NCI-H82 (cell line): ENCODE data around the gene PTPN22.
A peak's percentile ranks its signal among the peaks of the same experiment; 100 is the strongest.

Experiments
- DNase-seq: peaks from one replicate; lab custom pipeline; 2025; lab: John Stamatoyannopoulos, UW

The PTPN22 gene

GRCh38 chr1:113871597-113872113 is at the start of gene PTPN22:
PTPN22 (minus strand) TSS chr1:113871712.
- no peak for DNase-seq

DNA sequence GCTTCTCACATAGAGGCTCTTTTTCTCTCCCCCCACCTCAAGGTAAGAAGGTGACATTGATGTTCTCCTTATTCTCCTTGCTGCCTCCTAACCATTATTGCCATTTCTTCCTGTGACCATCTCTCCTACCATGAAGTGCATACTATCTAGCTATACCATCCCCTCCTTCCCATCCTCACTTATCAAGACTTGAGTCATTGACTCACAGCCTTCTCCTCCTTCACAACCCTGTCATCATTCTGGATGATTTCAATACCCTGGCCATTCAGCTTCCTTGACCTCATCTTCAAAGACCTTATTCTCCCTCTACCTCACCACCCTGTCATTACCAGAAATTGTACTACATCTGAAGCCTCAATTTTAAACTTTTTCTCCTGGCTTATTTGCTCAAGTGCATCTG is 46.7 kb upstream of the PTPN22 start:
- DNase-seq: no peak

- DNase-seq: no peak
Measured at GRCh38 chr1:113917400-113918082, 46.0 kb upstream of the PTPN22 start.

- no peak for DNase-seq
Measured at GRCh38 chr1:113916974-113917373, 45.5 kb upstream of the PTPN22 start.

- peak; percentile 12 for DNase-seq
Measured at GRCh38 chr1:113913887-113914664, 42.6 kb upstream of the PTPN22 start.

DNA sequence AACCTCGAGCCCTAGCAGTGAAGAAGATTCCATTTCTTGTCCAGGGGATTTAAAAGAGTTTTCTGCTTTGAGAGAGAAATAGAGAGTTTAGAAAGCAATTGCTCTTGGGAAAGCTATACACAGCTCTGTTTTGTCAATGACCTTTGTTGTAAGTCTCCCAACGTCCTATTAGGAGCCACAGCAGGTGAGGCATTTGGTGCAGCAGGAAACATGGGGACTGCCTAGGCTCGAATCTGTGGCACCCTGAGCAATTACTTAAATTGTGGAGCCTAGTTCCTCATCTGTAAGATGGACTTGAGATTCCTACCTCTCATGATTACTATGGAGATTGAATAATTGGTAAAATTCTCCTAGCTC is 41.8 kb upstream of the PTPN22 start:
- DNase-seq: peak; percentile 64

DNA sequence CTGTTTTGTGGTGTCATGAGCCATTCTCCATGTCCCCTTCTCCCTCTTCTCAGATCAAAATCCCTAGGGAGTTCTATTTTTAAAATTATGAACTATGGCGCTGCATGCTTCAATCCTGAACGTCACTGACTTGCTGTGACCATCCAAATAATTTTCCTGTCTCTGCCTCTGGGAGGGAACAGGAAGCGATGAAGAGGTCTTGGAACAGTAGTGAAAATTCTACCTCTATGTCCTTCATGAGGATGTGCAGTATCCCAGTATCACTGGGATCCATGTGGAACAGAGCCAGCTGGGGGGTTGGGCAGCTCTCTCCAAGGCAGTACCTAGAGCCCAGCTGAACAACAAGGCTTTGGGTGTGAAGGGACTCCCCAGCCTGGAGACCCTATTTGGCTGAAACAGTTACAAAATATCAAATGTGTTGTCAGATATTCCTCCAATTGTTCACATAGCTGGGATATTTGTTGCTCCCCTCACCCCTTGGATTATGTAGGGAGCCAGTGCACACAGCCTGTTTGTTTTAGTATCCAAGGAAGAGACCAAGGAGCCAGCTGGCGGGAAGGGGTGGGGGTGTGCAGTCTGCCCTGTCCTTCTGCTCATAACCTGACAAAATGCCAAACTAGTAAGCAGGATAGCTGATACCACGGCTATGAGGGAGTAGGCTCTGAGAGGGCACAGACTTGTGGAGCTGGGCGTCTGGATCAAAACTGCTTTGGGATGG is 41.2 kb upstream of the PTPN22 start:
- DNase-seq: peak; percentile 95

DNA sequence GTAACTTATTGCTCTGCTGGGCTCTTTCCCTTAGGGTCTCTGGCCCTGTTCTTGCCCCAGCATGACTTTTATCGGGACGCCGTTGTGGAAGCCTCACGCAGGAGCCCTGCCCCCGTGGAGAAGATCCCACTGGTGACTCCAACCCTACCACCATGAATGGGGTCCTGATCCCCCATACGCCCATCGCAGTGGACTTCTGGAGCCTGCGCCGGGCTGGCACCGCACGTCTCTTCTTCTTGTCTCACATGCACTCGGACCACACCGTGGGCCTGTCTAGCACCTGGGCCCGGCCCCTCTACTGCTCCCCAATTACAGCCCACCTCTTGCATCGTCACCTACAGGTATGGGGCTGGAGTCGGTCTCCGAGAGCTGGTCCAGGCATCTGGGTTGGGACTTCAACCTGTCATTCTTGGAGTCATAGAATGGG is 33.9 kb upstream of the PTPN22 start:
- peak; percentile 64 for DNase-seq

GRCh38 chr1:113904674-113905434 is 33.3 kb upstream of the PTPN22 start, which contains the start of the genes AP4B1 and DCLRE1B:
AP4B1 (minus strand) TSS chr1:113904799; CDS start chr1:113904717, 82 bp downstream.
DCLRE1B (plus strand) TSS chr1:113905326; CDS start chr1:113905587, 261 bp downstream.
- peak; percentile 100 for DNase-seq

GRCh38 chr1:113904293-113904673 is 32.8 kb upstream of the PTPN22 start:
- DNase-seq: peak; percentile 91

- peak; percentile 53 for DNase-seq
Measured at GRCh38 chr1:113903501-113904292, 32.2 kb upstream of the PTPN22 start.

GRCh38 chr1:113901191-113901590 is 29.7 kb upstream of the PTPN22 start:
- DNase-seq: no peak

- DNase-seq: no peak
Measured at GRCh38 chr1:113899111-113899510, 27.6 kb upstream of the PTPN22 start.

DNA sequence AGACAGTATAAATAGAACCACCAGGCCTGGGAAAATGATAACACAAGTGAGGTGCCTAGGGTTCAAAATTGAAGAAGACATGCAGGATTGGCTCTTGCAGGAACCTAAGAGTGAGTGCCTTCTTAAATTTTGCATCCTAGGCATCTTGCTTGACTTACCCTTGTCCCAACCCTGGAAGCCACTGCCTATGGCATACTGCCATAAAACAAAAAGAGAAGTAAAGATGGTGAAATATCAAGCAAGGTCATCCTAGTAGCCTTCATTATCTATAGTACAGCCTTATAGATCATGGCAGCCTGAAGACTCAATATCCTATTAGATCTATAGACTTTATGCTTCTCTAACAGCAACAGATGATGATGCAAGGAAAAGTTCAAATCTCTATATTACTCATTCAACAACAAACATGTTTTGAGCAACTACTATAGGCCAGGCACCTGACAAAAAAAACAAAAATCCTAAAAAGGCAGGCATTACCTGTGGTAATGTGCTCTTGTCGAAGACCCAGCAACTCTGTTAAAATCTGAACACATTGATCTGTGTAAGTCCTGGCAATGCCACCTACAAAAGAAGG is 26.8 kb upstream of the PTPN22 start:
- no peak for DNase-seq

DNA sequence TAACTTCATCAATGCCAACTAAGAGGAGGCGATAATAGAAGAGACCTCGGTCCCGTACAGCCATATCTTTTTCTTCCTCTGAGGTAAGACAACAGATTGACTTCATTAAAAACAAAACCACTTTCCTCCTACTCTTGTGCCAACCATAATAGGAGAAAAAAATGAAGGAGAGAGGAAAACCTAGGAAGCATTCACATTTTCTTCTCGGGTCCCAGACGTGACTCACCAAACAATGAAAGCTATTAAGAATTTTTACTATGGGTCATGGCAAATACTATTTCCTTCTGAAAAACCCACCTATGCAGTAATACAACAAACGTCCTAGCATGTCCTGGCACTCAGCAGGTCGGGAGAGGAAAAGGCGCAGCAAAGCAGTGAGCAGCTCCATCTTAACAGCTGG is 24.4 kb upstream of the PTPN22 start:
- DNase-seq: no peak

DNA sequence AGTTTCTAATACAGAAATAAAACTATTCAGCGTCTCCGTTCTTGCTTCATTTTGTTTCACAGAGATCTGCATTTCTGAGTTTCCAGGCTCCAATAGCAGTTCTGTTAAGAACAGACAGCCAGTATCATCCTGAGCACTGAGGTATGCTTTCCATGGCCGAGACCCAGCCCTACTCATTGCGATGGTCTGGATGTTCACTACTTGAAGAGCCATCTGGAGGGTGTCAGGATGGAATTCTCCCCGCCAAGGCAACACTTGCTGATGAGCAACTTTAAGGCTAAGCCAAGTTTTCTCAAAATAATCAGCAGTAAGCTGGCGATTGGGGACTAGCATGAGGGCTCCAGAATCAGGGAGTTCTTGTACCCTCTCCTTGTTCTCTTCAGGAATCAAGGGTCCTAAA is 23.6 kb upstream of the PTPN22 start:
- DNase-seq: no peak

GRCh38 chr1:113893267-113893666 is 21.8 kb upstream of the PTPN22 start:
- DNase-seq: no peak

DNA sequence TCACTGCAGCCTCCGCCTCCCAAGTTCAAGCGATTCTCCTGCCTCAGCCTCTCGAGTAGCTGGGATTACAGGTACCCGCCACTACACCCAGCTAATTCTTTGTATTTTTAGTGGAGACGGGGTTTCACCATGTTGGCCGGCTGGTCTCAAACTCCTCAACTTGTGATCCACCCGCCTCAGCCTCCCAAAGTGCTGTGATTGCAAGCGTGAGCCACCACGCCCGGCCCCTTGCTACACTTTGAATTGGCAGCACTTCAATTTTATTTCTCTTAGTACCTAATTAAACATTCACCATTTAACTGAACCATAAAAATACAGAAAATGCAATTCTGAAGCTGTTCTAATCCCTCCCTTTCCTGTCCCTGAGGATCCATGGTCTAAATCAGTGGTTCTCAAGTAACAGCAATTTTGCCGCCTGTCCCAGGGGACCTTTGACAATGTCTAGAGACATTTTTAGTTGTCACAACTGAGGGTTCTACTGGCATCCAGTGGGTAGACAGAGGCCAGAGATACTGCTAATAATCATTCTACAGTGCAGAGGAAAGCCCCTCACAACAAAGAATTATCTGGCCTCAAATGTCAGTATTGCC is 20.2 kb upstream of the PTPN22 start:
- no peak for DNase-seq

DNA sequence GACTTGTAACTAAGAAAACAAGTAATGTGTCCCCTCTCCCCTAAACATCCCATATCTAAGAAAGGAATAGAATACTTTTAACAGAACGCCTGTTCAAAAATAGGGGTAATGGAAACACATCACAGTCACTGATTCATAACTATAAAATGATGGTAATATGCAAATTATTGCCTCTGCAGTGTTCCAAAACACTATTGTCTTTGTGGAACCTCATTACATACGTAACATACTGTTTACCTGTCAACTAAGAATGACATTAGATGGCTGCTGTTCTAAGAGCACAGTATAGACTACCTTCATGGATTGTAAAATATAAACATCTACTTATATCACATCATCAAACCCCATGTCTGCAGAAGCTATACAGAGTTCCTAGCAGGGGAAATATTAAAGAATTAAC is 19.3 kb upstream of the PTPN22 start:
- DNase-seq: no peak
